HG02840 (cell line): ENCODE measurements around the gene BNC2.

Experiments
- ATAC-seq: cut with Tn5 transposase; IDR thresholded peaks from one replicate; pipeline ENCODE4 v1.9.1; 2021; ENCODE audit warnings: mild to moderate bottlenecking, moderate library complexity, moderate number of reproducible peaks; ENCODE audit not compliant: unreplicated experiment, low FRiP score

BNC2 gene

GRCh38 chr9:16524078-16524477 is 346.4 kb downstream of the BNC2 start:
- ATAC-seq, result no peak

- no peak for ATAC-seq
Observed at GRCh38 chr9:16521868-16522411, 348.5 kb downstream of the BNC2 start.

GRCh38 chr9:16519001-16519400 is 351.5 kb downstream of the BNC2 start:
- no peak for ATAC-seq

- ATAC-seq, result no peak
Observed at GRCh38 chr9:16516891-16517290, 353.6 kb downstream of the BNC2 start.

- no peak for ATAC-seq
Observed at GRCh38 chr9:16515879-16516301, 354.6 kb downstream of the BNC2 start.

- no peak for ATAC-seq
Observed at GRCh38 chr9:16515207-16515606, 355.3 kb downstream of the BNC2 start.

- no peak for ATAC-seq
Observed at GRCh38 chr9:16514131-16514530, 356.3 kb downstream of the BNC2 start.

GRCh38 chr9:16512281-16512680 is 358.2 kb downstream of the BNC2 start:
- ATAC-seq, result no peak

GRCh38 chr9:16510482-16510881 is 360.0 kb downstream of the BNC2 start:
- no peak for ATAC-seq

GRCh38 chr9:16509997-16510396 is 360.5 kb downstream of the BNC2 start:
- ATAC-seq, result no peak

- no peak for ATAC-seq
Observed at GRCh38 chr9:16505199-16505598, 365.3 kb downstream of the BNC2 start.

- ATAC-seq, result no peak
Observed at GRCh38 chr9:16501726-16502125, 368.7 kb downstream of the BNC2 start.

GRCh38 chr9:16501141-16501540 is 369.3 kb downstream of the BNC2 start:
- ATAC-seq, result no peak

- no peak for ATAC-seq
Observed at GRCh38 chr9:16500386-16500785, 370.1 kb downstream of the BNC2 start.

- ATAC-seq, result no peak
Observed at GRCh38 chr9:16499892-16500291, 370.6 kb downstream of the BNC2 start.

- no peak for ATAC-seq
Observed at GRCh38 chr9:16496908-16497307, 373.6 kb downstream of the BNC2 start.

GRCh38 chr9:16487915-16488314 is 382.6 kb downstream of the BNC2 start:
- no peak for ATAC-seq

GRCh38 chr9:16485575-16486321 is 384.7 kb downstream of the BNC2 start:
- ATAC-seq, result no peak

- ATAC-seq, result no peak
Observed at GRCh38 chr9:16485160-16485559, 385.3 kb downstream of the BNC2 start.

GRCh38 chr9:16484744-16485143 is 385.7 kb downstream of the BNC2 start:
- no peak for ATAC-seq

- ATAC-seq, result no peak
Observed at GRCh38 chr9:16484180-16484579, 386.3 kb downstream of the BNC2 start.

GRCh38 chr9:16482764-16483163 is 387.7 kb downstream of the BNC2 start:
- no peak for ATAC-seq
